Neural cell (in vitro differentiated cells): Measurements from ENCODE around the gene TSPAN7. TPM values are rescaled to one million over a fixed set of nuclear protein-coding genes. Genes with fewer than 3 reads are reported as not detected.

Experiments used
- H2AFZ ChIP-seq: fragments of 200-600, 300-800 bp; sonication (generic), shearing (Covaris generic); 2 replicates; pipeline ENCODE4 v1.6.0; 2014; ENCODE audit warnings: low read depth, mild to moderate bottlenecking, antibody characterized with exemption, low read length, moderate library complexity
- H3F3A ChIP-seq: fragments of 200-600 bp; shearing (Covaris generic); 2 replicates; pipeline ENCODE4 v1.6.1; 2016; ENCODE audit warnings: mild to moderate bottlenecking, moderate library complexity, mixed read lengths, antibody characterized with exemption, low read length; ENCODE audit not compliant: insufficient read depth, poor library complexity, severe bottlenecking
- H3K27ac ChIP-seq: fragments of 200-600, 300-800 bp; sonication (generic), shearing (Covaris generic); 2 replicates; pipeline ENCODE4 v1.5.1; 2014; ENCODE audit warnings: mild to moderate bottlenecking, low read length, moderate library complexity
- H3K27me3 ChIP-seq: fragments of 300-800, 200-600 bp; sonication (generic), shearing (Covaris generic); 2 replicates; pipeline ENCODE4 v1.6.0; 2014; ENCODE audit warnings: mild to moderate bottlenecking, low read depth, low read length, moderate library complexity; ENCODE audit not compliant: insufficient read depth
- H3K36me3 ChIP-seq: fragments of 300-800, 200-600 bp; sonication (generic), shearing (Covaris generic); 2 replicates; pipeline ENCODE4 v1.5.1; 2014; ENCODE audit warnings: mild to moderate bottlenecking, antibody characterized with exemption, low read length, moderate library complexity; ENCODE audit not compliant: insufficient read depth
- H3K4me2 ChIP-seq: fragments of 300-800, 200-600 bp; sonication (generic), shearing (Covaris generic); 2 replicates; pipeline ENCODE4 v1.6.0; 2014; ENCODE audit warnings: mild to moderate bottlenecking, low read length
- H3K4me3 ChIP-seq: fragments of 300-800, 200-600 bp; sonication (generic), shearing (Covaris generic); 2 replicates; pipeline ENCODE4 v1.5.1; 2014; ENCODE audit warnings: mild to moderate bottlenecking, low read length, moderate library complexity
- H3K79me2 ChIP-seq: fragments of 200-600 bp; shearing (Covaris generic); replicated peaks from 2 replicates; pipeline ENCODE4 v1.6.0; 2014; ENCODE audit warnings: mild to moderate bottlenecking, low read length, moderate library complexity; ENCODE audit not compliant: insufficient read depth
- H3K9ac ChIP-seq: fragments of 300-800, 200-600 bp; sonication (generic), shearing (Covaris generic); 2 replicates; pipeline ENCODE4 v1.6.1; 2016; ENCODE audit warnings: mild to moderate bottlenecking, low read length, mixed read lengths
- H3K9me2 ChIP-seq: fragments of 200-600 bp; shearing (Covaris generic); 2 replicates; pipeline ENCODE4 v1.6.1; 2016; ENCODE audit warnings: mild to moderate bottlenecking, low read length, mixed read lengths; ENCODE audit not compliant: insufficient read depth
- H3K9me3 ChIP-seq: fragments of 200-600, 300-800 bp; sonication (generic), shearing (Covaris generic); 2 replicates; pipeline ENCODE4 v1.6.1; 2016; ENCODE audit warnings: mild to moderate bottlenecking, mixed run types, low read length, moderate library complexity, mixed read lengths
- H4K20me1 ChIP-seq: fragments of 200-600 bp; shearing (Covaris generic); 2 replicates; pipeline ENCODE4 v1.6.1; 2016; ENCODE audit warnings: mild to moderate bottlenecking, mixed run types; ENCODE audit not compliant: insufficient read depth
- EP300 ChIP-seq: fragments of 450-650 bp; conservative IDR thresholded peaks from 2 replicates; pipeline ENCODE4 v1.6.1; 2014; ENCODE audit warnings: antibody characterized with exemption, mild to moderate bottlenecking, moderate library complexity; ENCODE audit not compliant: poor library complexity, severe bottlenecking
- EZH2 ChIP-seq: fragments of 200-600, 300-800 bp; shearing (Covaris generic), sonication (generic); IDR thresholded peaks from 2 replicates; pipeline ENCODE4 v1.6.1; 2014; ENCODE audit warnings: antibody characterized with exemption, low read length, borderline replicate concordance, mild to moderate bottlenecking; ENCODE audit not compliant: insufficient read depth, poor library complexity, severe bottlenecking
- MXI1 ChIP-seq: fragments of 450-650 bp; conservative IDR thresholded peaks from 2 replicates; pipeline ENCODE4 v1.6.1; 2014; ENCODE audit warnings: antibody characterized with exemption, mild to moderate bottlenecking; ENCODE audit not compliant: poor library complexity, severe bottlenecking
- POLR2AphosphoS5 ChIP-seq: IDR thresholded peaks from 2 replicates; pipeline ENCODE4 v1.6.1; 2012
- RAD21 ChIP-seq: fragments of 450-650 bp; conservative IDR thresholded peaks from 2 replicates; pipeline ENCODE4 v1.6.1; 2014; ENCODE audit warnings: antibody characterized with exemption, mild to moderate bottlenecking, moderate library complexity
- SMC3 ChIP-seq: fragments of 450-650 bp; conservative IDR thresholded peaks from 2 replicates; pipeline ENCODE4 v1.6.1; 2014; ENCODE audit warnings: antibody characterized with exemption, mild to moderate bottlenecking, moderate library complexity; ENCODE audit not compliant: poor library complexity
- TAF1 ChIP-seq: IDR thresholded peaks from 2 replicates; pipeline ENCODE4 v1.6.1; 2012; ENCODE audit warnings: low read depth
- polyA plus RNA-seq: library from polyadenylated mRNA; depleted of rRNA; stranded (reverse); fragments of >200 nt; gene quantifications from 2 replicates; pipeline ENCODE4 v1.2.3, GENCODE V29; 2014
- TF ChIP-seq, protein P1 (sequence below): IDR thresholded peaks from 2 replicates; pipeline ENCODE4 v1.6.1; 2012; ENCODE audit warnings: borderline replicate concordance
- TF ChIP-seq, protein P2 (sequence below): fragments of 450-650 bp; IDR thresholded peaks from 2 replicates; pipeline ENCODE4 v1.5.1; 2014; ENCODE audit warnings: antibody characterized with exemption, mild to moderate bottlenecking, moderate library complexity; ENCODE audit not compliant: poor library complexity, severe bottlenecking

TSPAN7 gene
- polyA plus RNA-seq, 1 donor from 2014 or later = 184 TPM

DNA sequence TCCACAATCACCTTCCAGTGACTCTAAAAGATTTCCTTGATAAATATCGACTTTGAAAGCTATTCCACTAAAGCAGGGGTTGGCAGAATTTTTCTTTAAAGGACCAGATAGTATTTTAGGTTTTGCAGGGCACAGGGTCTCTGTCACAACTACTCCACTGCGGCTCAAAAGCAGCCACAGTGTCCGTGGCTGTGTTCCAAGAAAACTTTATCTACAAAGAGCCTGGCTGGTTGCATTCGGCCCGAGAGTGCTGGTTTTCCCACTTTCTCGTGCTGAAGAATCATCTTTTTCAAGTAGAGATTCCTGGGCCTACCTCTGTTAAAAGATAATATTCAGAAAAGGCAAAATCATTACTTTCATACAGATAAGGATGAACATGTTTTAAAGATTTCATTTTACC, 55.6 kb downstream of the TSPAN7 start:
- no peaks in the 10 kb centered on the region for H3K9me2 ChIP-seq
- H3F3A ChIP-seq = no peaks in the 10 kb centered on the region
- no peaks in the 10 kb centered on the region for H3K79me2 ChIP-seq
- H3K27ac ChIP-seq = no peak overlapping the region
- H3K9ac ChIP-seq = no peak overlapping the region
- H2AFZ ChIP-seq = no peak overlapping the region
- TF ChIP-seq, protein P1, sequence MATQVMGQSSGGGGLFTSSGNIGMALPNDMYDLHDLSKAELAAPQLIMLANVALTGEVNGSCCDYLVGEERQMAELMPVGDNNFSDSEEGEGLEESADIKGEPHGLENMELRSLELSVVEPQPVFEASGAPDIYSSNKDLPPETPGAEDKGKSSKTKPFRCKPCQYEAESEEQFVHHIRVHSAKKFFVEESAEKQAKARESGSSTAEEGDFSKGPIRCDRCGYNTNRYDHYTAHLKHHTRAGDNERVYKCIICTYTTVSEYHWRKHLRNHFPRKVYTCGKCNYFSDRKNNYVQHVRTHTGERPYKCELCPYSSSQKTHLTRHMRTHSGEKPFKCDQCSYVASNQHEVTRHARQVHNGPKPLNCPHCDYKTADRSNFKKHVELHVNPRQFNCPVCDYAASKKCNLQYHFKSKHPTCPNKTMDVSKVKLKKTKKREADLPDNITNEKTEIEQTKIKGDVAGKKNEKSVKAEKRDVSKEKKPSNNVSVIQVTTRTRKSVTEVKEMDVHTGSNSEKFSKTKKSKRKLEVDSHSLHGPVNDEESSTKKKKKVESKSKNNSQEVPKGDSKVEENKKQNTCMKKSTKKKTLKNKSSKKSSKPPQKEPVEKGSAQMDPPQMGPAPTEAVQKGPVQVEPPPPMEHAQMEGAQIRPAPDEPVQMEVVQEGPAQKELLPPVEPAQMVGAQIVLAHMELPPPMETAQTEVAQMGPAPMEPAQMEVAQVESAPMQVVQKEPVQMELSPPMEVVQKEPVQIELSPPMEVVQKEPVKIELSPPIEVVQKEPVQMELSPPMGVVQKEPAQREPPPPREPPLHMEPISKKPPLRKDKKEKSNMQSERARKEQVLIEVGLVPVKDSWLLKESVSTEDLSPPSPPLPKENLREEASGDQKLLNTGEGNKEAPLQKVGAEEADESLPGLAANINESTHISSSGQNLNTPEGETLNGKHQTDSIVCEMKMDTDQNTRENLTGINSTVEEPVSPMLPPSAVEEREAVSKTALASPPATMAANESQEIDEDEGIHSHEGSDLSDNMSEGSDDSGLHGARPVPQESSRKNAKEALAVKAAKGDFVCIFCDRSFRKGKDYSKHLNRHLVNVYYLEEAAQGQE = no peak
- TF ChIP-seq RAD21 = no peak
- TF ChIP-seq MXI1 = no peak
- no peak for TF ChIP-seq EP300
- TF ChIP-seq EZH2 = no peak
- TF ChIP-seq, protein P2, sequence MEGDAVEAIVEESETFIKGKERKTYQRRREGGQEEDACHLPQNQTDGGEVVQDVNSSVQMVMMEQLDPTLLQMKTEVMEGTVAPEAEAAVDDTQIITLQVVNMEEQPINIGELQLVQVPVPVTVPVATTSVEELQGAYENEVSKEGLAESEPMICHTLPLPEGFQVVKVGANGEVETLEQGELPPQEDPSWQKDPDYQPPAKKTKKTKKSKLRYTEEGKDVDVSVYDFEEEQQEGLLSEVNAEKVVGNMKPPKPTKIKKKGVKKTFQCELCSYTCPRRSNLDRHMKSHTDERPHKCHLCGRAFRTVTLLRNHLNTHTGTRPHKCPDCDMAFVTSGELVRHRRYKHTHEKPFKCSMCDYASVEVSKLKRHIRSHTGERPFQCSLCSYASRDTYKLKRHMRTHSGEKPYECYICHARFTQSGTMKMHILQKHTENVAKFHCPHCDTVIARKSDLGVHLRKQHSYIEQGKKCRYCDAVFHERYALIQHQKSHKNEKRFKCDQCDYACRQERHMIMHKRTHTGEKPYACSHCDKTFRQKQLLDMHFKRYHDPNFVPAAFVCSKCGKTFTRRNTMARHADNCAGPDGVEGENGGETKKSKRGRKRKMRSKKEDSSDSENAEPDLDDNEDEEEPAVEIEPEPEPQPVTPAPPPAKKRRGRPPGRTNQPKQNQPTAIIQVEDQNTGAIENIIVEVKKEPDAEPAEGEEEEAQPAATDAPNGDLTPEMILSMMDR = no peak
- TF ChIP-seq SMC3 = no peak
- TF ChIP-seq POLR2AphosphoS5 = no peak
- no peak for TF ChIP-seq TAF1
- no peak overlapping the region for H3K4me3 ChIP-seq
- no peak overlapping the region for H3K4me2 ChIP-seq
- H3K9me3 ChIP-seq = no peaks in the 10 kb centered on the region
- H3K27me3 ChIP-seq = no peaks in the 10 kb centered on the region
- no peaks in the 10 kb centered on the region for H4K20me1 ChIP-seq
- no peaks in the 10 kb centered on the region for H3K36me3 ChIP-seq

DNA sequence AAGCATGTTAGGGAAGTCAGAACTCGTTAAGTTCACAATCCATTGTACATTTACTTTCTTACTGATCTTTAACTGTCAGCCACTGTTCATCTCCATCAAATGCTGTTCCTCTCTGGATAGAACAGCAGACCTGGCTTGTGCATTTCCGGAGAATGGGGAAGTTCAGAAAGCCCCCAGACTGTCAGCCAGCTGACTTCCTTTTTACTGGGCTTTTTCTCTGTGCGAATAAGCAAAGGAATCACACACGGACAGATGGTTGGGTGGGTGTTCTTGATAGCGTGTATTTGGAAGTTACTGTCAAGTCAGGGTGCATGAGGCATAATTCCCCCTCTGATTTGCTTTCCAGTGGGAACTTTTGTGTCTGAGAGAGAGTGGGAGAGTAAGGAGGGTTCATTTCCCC, 56.8 kb downstream of the TSPAN7 start:
- no peak overlapping the region for H3K27ac ChIP-seq

More for the DNA sequence above, 56.8 kb downstream of the TSPAN7 start:
- no peaks in the 10 kb centered on the region for H4K20me1 ChIP-seq
- TF ChIP-seq, protein P1 = no peak
- no peak for TF ChIP-seq SMC3
- TF ChIP-seq TAF1 = no peak
- TF ChIP-seq MXI1 = no peak
- no peak for TF ChIP-seq RAD21
- no peak for TF ChIP-seq EP300
- TF ChIP-seq, protein P2 = no peak
- no peak for TF ChIP-seq POLR2AphosphoS5
- TF ChIP-seq EZH2 = no peak
- no peaks in the 10 kb centered on the region for H3K27me3 ChIP-seq
- H3F3A ChIP-seq = no peaks in the 10 kb centered on the region
- no peak overlapping the region for H2AFZ ChIP-seq
- H3K36me3 ChIP-seq = no peaks in the 10 kb centered on the region
- H3K9me2 ChIP-seq = no peaks in the 10 kb centered on the region
- H3K9me3 ChIP-seq = no peaks in the 10 kb centered on the region
- H3K9ac ChIP-seq = no peak overlapping the region
- no peak overlapping the region for H3K4me2 ChIP-seq
- H3K79me2 ChIP-seq = no peaks in the 10 kb centered on the region
- no peak overlapping the region for H3K4me3 ChIP-seq
